HCT116 (cell line): ENCODE measurements around the gene RELCH. TPM values are rescaled to one million over a fixed set of nuclear protein-coding genes. Genes with fewer than 3 reads are reported as not detected.

Experiments
- ATAC-seq: fragments of 200-7000 bp; cut with Tn5 transposase; 2 replicates; pipeline ENCODE4 v1.9.1; 2020; ENCODE audit warnings: mild to moderate bottlenecking, moderate library complexity
- BruUV-seq: library from RNA; stranded (reverse); fragments of 400-500 nt; replicated peaks from 2 replicates; lab custom pipeline; 2021; lab: Mats Ljungman, UMichigan
- CTCF ChIA-PET: fragments of 300-600 bp; sonication (Branson Sonifier 250); formaldehyde crosslinking; loops from one replicate; lab custom pipeline; 2021; ENCODE audit warnings: antibody characterized with exemption; lab: Charles Lee
- POLR2A ChIA-PET: fragments of 300-600, 350-600 bp; sonication (Branson Sonifier 250); formaldehyde crosslinking; loops from one replicate; lab custom pipeline; 2021; ENCODE audit warnings: antibody characterized with exemption; lab: Charles Lee
- RAD21 ChIA-PET, 2 experiments: fragments of 300-600 bp; sonication (Branson Sonifier 250); formaldehyde crosslinking; loops; one replicate each; lab custom pipeline; 2023; ENCODE audit warnings: low total read pairs in 2 of 2; ENCODE audit not compliant: uncharacterized antibody in 2 of 2, unreplicated experiment in 2 of 2, low non-redundant PET in 1 of 2; lab: Charles Lee
- DNase-seq: peaks from one replicate; pipeline ENCODE4 v3.0.0-alpha.2; 2010; ENCODE audit warnings: low read depth, low spot score
- H2AFZ ChIP-seq: fragments of 200-600 bp; shearing (Covaris generic), sonication (generic); 2 replicates; pipeline ENCODE4 v1.6.1; 2017; ENCODE audit warnings: low read depth, mixed run types, mixed read lengths, antibody characterized with exemption, low read length; ENCODE audit not compliant: poor library complexity, severe bottlenecking
- H3K27ac ChIP-seq: 2 replicates; pipeline ENCODE4 v1.5.1; 2012; ENCODE audit warnings: low read depth, low read length
- H3K27me3 ChIP-seq: fragments of 200-600 bp; sonication (generic); 2 replicates; pipeline ENCODE4 v1.6.1; 2016; ENCODE audit warnings: mixed run types, low read length, mixed read lengths; ENCODE audit not compliant: insufficient read depth
- H3K36me3 ChIP-seq, 2 experiments: fragments of 200-500 bp in 1 of 2; fragments of 200-600 bp in 1 of 2; sonication (Bioruptor generic) in 1 of 2; sonication (generic) in 1 of 2; 2 replicates each; pipeline versions ENCODE4 v1.5.1 to v1.6.1; 2014 to 2016; ENCODE audit warnings: low read length in 2 of 2, inconsistent platforms in 1 of 2, mixed read lengths in 1 of 2, mixed run types in 1 of 2; ENCODE audit not compliant: insufficient read depth in 2 of 2, control insufficient read depth in 1 of 2
- H3K4me1 ChIP-seq, 2 experiments: fragments of 200-600 bp in 1 of 2; sonication (generic) in 1 of 2; 2 replicates each; pipeline versions ENCODE4 v1.5.1 to v1.6.1; 2012 to 2017; ENCODE audit warnings: low read length in 2 of 2, inconsistent platforms in 1 of 2, mild to moderate bottlenecking in 1 of 2, mixed read lengths in 1 of 2, mixed run types in 1 of 2, moderate library complexity in 1 of 2; ENCODE audit not compliant: insufficient read depth in 2 of 2, control insufficient read depth in 1 of 2
- H3K4me2 ChIP-seq: fragments of 200-600 bp; sonication (generic); 2 replicates; pipeline ENCODE4 v1.6.1; 2017; ENCODE audit warnings: mixed run types, low read length, mixed read lengths
- H3K4me3 ChIP-seq, 2 experiments: fragments of 200-600 bp in 1 of 2; sonication (generic) in 1 of 2; replicated peaks in 1 of 2; 2 replicates each; pipeline ENCODE4 v1.5.1; 2011 to 2016; ENCODE audit warnings: low read length in 2 of 2, control low read depth in 1 of 2, low read depth in 1 of 2, mild to moderate bottlenecking in 1 of 2, mixed read lengths in 1 of 2, mixed run types in 1 of 2
- H3K79me2 ChIP-seq: fragments of 200-600 bp; sonication (generic); 2 replicates; pipeline ENCODE4 v1.6.1; 2017; ENCODE audit warnings: mild to moderate bottlenecking, mixed run types, low read length, moderate library complexity, mixed read lengths; ENCODE audit not compliant: insufficient read depth
- H3K9ac ChIP-seq: fragments of 200-600 bp; sonication (generic); 2 replicates; pipeline ENCODE4 v1.6.1; 2016; ENCODE audit warnings: low read length, mixed read lengths
- H3K9me2 ChIP-seq: fragments of 200-600 bp; sonication (generic), shearing (Covaris generic); 2 replicates; pipeline ENCODE4 v1.6.1; 2017; ENCODE audit warnings: mixed run types, mild to moderate bottlenecking, moderate library complexity; ENCODE audit not compliant: insufficient read depth
- H3K9me3 ChIP-seq, 2 experiments: fragments of 200-500 bp in 1 of 2; fragments of 200-600 bp in 1 of 2; sonication (Bioruptor generic) in 1 of 2; sonication (generic) in 1 of 2; 2 replicates each; pipeline ENCODE4 v1.6.1; 2014 to 2017; ENCODE audit warnings: low read length in 2 of 2, mixed read lengths in 2 of 2, inconsistent platforms in 1 of 2, low read depth in 1 of 2, mild to moderate bottlenecking in 1 of 2, mixed run types in 1 of 2, moderate library complexity in 1 of 2; ENCODE audit not compliant: control insufficient read depth in 1 of 2, insufficient read depth in 1 of 2
- H4K20me1 ChIP-seq: fragments of 200-600 bp; sonication (generic), shearing (Covaris generic); 2 replicates; pipeline ENCODE4 v1.6.1; 2017; ENCODE audit warnings: mixed run types, mild to moderate bottlenecking, moderate library complexity; ENCODE audit not compliant: insufficient read depth
- ELF1 ChIP-seq: IDR thresholded peaks from 2 replicates; pipeline ENCODE4 v1.6.1; 2012; ENCODE audit warnings: low read depth, borderline replicate concordance
- POLR2A ChIP-seq: IDR thresholded peaks from 2 replicates; pipeline ENCODE4 v1.7.0; 2011; ENCODE audit warnings: borderline replicate concordance; ENCODE audit not compliant: insufficient read depth, insufficient read length; ENCODE audit errors: extremely low read depth
- RAD21 ChIP-seq: IDR thresholded peaks from 2 replicates; pipeline ENCODE4 v1.6.1; 2012; ENCODE audit warnings: low read depth, mild to moderate bottlenecking
- SP1 ChIP-seq: IDR thresholded peaks from 2 replicates; pipeline ENCODE4 v1.6.1; 2012; ENCODE audit warnings: low read depth
- intact Hi-C: fragments of 100-400 bp; cut with micrococcal nuclease; formaldehyde crosslinking; loops from 2 replicates; pipeline ENCODE4 v1.10.0; 2022
- total RNA-seq: library from RNA; stranded (reverse); gene quantifications from one replicate; pipeline ENCODE4 v1.2.1, GENCODE V29; 2021; ENCODE audit not compliant: unreplicated experiment
- TF ChIP-seq, protein P1 (sequence below): IDR thresholded peaks from 2 replicates; pipeline ENCODE4 v1.6.1; 2011; ENCODE audit warnings: mild to moderate bottlenecking, low read length, moderate library complexity; ENCODE audit not compliant: insufficient replicate concordance; ENCODE audit errors: extremely low read depth
- TF ChIP-seq, protein P2 (sequence below), 3 experiments: fragments of 200-600 bp in 1 of 3; sonication (generic) in 1 of 3; IDR thresholded peaks in 2 of 3; conservative IDR thresholded peaks in 1 of 3; 2 replicates each; pipeline ENCODE4 v1.5.1; 2012 to 2017; ENCODE audit warnings: low read depth in 2 of 3, low read length in 2 of 3, antibody characterized with exemption in 1 of 3, borderline replicate concordance in 1 of 3, control low read depth in 1 of 3, mild to moderate bottlenecking in 1 of 3, mixed read lengths in 1 of 3, mixed run types in 1 of 3, moderate library complexity in 1 of 3; ENCODE audit not compliant: insufficient read depth in 1 of 3
- TF ChIP-seq, protein P3 (sequence below): IDR thresholded peaks from 2 replicates; pipeline ENCODE4 v1.6.1; 2012; ENCODE audit warnings: low read depth

The RELCH gene
- total RNA-seq, 1 experiment from 2014 or later, result 17.4 TPM

DNA sequence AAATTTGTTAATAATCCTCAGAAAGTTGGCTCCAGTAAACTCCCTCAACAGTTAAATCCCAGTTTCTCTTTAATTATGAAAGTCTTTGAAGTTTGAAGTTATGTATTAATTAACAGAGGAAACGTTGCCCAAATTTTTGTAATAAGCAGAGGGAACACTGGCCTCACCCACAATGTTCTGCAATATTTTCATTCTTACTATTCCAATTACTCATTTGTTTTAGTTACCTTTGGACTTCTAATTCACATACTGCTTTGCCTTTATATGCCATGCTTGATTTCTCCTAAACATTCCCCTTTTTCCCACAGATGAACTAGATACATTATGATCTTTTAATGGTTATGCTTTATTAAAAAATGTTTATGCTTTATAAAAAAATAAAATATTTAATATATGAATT lies 61.3 kb downstream of the RELCH start (continued):
- TF ChIP-seq SP1, result no peak
- TF ChIP-seq ELF1, result no peak
- TF ChIP-seq, protein P1, sequence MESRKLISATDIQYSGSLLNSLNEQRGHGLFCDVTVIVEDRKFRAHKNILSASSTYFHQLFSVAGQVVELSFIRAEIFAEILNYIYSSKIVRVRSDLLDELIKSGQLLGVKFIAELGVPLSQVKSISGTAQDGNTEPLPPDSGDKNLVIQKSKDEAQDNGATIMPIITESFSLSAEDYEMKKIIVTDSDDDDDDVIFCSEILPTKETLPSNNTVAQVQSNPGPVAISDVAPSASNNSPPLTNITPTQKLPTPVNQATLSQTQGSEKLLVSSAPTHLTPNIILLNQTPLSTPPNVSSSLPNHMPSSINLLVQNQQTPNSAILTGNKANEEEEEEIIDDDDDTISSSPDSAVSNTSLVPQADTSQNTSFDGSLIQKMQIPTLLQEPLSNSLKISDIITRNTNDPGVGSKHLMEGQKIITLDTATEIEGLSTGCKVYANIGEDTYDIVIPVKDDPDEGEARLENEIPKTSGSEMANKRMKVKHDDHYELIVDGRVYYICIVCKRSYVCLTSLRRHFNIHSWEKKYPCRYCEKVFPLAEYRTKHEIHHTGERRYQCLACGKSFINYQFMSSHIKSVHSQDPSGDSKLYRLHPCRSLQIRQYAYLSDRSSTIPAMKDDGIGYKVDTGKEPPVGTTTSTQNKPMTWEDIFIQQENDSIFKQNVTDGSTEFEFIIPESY, result no peak

DNA sequence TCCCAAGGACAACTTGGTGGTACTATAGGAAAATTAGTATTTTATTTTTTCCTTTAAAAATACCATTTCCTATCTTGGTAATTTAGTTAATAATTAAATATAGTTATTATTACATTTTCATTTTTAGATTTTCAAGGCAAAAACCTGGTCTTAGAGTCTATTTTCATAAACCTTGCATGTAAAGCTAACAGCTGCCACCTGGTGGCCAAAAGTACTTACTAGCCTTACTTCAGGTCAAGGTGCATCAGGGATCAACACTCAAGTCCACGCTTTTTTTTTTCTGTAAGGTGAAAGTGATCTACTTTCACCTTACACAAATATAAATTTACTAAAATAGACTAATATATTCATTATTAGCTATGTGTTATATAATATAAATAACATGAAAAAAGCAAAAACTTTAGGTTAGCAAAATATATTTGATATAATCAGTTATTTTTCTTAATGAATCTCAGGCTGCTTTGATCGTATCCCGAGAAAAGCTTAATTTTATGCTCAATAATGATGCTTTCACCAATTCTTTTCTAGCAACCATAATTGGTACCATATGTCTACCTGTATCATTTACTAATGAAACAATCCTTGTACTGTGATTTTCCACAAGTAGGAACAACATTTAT lies 62.5 kb downstream of the RELCH start:
- TF ChIP-seq RAD21 (peak; percentile 63), POLR2A (no peak)
- TF ChIP-seq, protein P2, sequence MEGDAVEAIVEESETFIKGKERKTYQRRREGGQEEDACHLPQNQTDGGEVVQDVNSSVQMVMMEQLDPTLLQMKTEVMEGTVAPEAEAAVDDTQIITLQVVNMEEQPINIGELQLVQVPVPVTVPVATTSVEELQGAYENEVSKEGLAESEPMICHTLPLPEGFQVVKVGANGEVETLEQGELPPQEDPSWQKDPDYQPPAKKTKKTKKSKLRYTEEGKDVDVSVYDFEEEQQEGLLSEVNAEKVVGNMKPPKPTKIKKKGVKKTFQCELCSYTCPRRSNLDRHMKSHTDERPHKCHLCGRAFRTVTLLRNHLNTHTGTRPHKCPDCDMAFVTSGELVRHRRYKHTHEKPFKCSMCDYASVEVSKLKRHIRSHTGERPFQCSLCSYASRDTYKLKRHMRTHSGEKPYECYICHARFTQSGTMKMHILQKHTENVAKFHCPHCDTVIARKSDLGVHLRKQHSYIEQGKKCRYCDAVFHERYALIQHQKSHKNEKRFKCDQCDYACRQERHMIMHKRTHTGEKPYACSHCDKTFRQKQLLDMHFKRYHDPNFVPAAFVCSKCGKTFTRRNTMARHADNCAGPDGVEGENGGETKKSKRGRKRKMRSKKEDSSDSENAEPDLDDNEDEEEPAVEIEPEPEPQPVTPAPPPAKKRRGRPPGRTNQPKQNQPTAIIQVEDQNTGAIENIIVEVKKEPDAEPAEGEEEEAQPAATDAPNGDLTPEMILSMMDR (IDR thresholded peaks at IDR 0.05 in 2 of 3, conservative IDR thresholded peaks at IDR 0.05 in 1 of 3; ENCODE audit: borderline replicate concordance in 1 of 3, insufficient read depth in 1 of 3, low read depth in 2 of 3, low read length in 2 of 3), result peak; percentile 53 to 82 (median 58); a peak in 5 of 6 replicates
- TF ChIP-seq, protein P3, sequence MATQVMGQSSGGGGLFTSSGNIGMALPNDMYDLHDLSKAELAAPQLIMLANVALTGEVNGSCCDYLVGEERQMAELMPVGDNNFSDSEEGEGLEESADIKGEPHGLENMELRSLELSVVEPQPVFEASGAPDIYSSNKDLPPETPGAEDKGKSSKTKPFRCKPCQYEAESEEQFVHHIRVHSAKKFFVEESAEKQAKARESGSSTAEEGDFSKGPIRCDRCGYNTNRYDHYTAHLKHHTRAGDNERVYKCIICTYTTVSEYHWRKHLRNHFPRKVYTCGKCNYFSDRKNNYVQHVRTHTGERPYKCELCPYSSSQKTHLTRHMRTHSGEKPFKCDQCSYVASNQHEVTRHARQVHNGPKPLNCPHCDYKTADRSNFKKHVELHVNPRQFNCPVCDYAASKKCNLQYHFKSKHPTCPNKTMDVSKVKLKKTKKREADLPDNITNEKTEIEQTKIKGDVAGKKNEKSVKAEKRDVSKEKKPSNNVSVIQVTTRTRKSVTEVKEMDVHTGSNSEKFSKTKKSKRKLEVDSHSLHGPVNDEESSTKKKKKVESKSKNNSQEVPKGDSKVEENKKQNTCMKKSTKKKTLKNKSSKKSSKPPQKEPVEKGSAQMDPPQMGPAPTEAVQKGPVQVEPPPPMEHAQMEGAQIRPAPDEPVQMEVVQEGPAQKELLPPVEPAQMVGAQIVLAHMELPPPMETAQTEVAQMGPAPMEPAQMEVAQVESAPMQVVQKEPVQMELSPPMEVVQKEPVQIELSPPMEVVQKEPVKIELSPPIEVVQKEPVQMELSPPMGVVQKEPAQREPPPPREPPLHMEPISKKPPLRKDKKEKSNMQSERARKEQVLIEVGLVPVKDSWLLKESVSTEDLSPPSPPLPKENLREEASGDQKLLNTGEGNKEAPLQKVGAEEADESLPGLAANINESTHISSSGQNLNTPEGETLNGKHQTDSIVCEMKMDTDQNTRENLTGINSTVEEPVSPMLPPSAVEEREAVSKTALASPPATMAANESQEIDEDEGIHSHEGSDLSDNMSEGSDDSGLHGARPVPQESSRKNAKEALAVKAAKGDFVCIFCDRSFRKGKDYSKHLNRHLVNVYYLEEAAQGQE, result no peak
- TF ChIP-seq, all 23 proteins: peak for 2
- no TSS peak for BruUV-seq
- intact Hi-C loops, result loop anchor here (1.0 kb wide), 1 partner anchor 66 kb away; no protein-coding TSS in a partner anchor
- Histone ChIP-seq H3K36me3 (peaks cover 0 to 5% of the 10 kb centered on the region in 2 experiments; a peak in 1 of 4 replicates), H3K9me2 (no peaks in the 10 kb centered on the region), H3K9me3 (no peaks in the 10 kb centered on the region), H3K79me2 (no peaks in the 10 kb centered on the region), H3K4me3 (no peak overlapping the region), H3K4me1 (no peaks in the 10 kb centered on the region), H3K4me2 (no peak overlapping the region), H3K27me3 (no peaks in the 10 kb centered on the region), H3K27ac (no peak overlapping the region), H2AFZ (no peak overlapping the region), H3K9ac (no peak overlapping the region), H4K20me1 (no peaks in the 10 kb centered on the region)
- POLR2A ChIA-PET, result no interaction called here
- CTCF ChIA-PET, result interaction anchor here (0.9 to 2.8 kb wide), 13 partner anchors 9 to 63 kb away, joined by 3 to 19 read pairs (median 5); partner anchors contain the start of genes PIGN and RELCH
- RAD21 ChIA-PET, result no interaction called here
- peak; percentile 69 for DNase-seq
- ATAC-seq, result peak; percentile 72
